Measurements from ENCODE around the gene PTN.

PTN gene

DNA sequence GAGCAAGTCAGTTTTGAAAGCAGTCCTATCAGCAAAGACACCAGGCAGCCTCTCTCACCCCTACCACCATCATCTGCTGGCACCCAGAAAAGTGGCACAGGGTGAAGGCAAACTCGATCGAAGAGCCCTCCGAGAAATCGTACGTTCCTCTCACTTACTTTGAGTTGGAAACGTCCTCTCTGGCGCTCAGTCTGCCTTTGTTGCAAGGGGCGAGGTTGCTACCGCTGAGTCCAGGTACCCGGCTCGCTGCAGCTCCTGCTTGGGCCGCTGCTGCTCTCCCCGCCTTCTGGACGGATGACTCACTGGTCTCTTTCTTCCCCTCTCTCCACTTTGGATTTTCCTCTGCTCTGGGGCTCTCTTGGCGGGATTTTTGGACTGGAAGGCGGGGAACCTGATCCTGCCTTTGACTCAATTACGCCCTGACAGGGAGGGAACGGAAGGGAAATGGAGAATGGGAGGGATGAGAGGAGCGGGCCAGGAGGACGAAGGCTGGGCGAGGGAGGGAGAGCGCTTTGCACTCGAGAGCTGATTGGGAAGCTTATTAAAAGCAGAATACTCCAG is at the start of gene PTN:
Gene PTN (minus strand): TSS at position 453 of the 561 bp plus-strand sequence. CDS start 88,760 bp downstream, outside the sequence.
- Histone ChIP-seq H3K9ac (ENCODE audit: low read length) (peak within 1 kb of the TSS; percentile 54), H3K4me3 (ENCODE audit: low read depth in 1 of 2, low read length in 2 of 2) (peak within 1 kb of the TSS; percentile 43 to 90), H3K9me3 (ENCODE audit: low read length) (no peaks in the 10 kb centered on the region), H3K27me3 (ENCODE audit: control insufficient read depth in 1 of 2, insufficient read depth in 2 of 2, low read length in 2 of 2) (no peaks in the 10 kb centered on the region), H3K27ac (ENCODE audit: low read depth, low read length) (peak within 1 kb of the TSS; percentile 1), H3K36me3 (ENCODE audit: insufficient read depth, low read length) (no peaks in the 10 kb centered on the region), H3K4me1 (ENCODE audit: insufficient read depth, low read length) (no peaks in the 10 kb centered on the region)

GRCh38 chr7:137390076-137390475 is 46.5 kb upstream of the PTN start:
- Histone ChIP-seq H3K27ac (ENCODE audit: low read depth, low read length) (no peak overlapping the region), H3K4me1 (ENCODE audit: insufficient read depth, low read length) (no peaks in the 10 kb centered on the region), H3K4me3 (ENCODE audit: low read depth in 1 of 2, low read length in 2 of 2) (no peak overlapping the region), H3K36me3 (ENCODE audit: insufficient read depth, low read length) (no peaks in the 10 kb centered on the region), H3K9ac (ENCODE audit: low read length) (no peak overlapping the region), H3K9me3 (ENCODE audit: low read length) (no peaks in the 10 kb centered on the region), H3K27me3 (ENCODE audit: control insufficient read depth in 1 of 2, insufficient read depth in 2 of 2, low read length in 2 of 2) (no peaks in the 10 kb centered on the region)

GRCh38 chr7:137388916-137389315 is 45.4 kb upstream of the PTN start:
- Histone ChIP-seq H3K9me3 (ENCODE audit: low read length) (no peaks in the 10 kb centered on the region), H3K27ac (ENCODE audit: low read depth, low read length) (no peak overlapping the region), H3K4me1 (ENCODE audit: insufficient read depth, low read length) (no peaks in the 10 kb centered on the region)

DNA sequence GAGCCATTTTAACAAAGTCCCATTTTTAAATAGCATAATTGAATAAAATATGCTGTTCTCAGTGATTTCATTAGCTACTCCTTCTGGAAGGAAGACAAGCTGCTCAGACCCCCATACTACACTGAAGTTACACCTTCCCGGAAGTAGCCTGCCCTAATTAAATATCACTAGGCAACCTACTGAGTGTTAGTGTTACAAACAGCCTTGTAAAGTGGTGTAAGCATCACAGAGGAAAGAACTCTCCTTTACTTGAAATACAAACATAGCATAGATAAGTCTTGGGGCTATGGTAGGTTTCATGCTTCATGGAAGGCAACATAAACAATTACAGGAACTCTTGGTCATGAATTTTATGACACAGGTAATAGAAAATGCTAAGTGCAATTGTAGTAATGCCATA is 43.4 kb upstream of the PTN start:
- Histone ChIP-seq H3K27me3 (ENCODE audit: control insufficient read depth in 1 of 2, insufficient read depth in 2 of 2, low read length in 2 of 2) (no peaks in the 10 kb centered on the region), H3K9me3 (ENCODE audit: low read length) (no peaks in the 10 kb centered on the region), H3K36me3 (ENCODE audit: insufficient read depth, low read length) (no peaks in the 10 kb centered on the region), H3K27ac (ENCODE audit: low read depth, low read length) (no peak overlapping the region), H3K4me3 (ENCODE audit: low read depth in 1 of 2, low read length in 2 of 2) (no peak overlapping the region), H3K9ac (ENCODE audit: low read length) (no peak overlapping the region), H3K4me1 (ENCODE audit: insufficient read depth, low read length) (no peaks in the 10 kb centered on the region)

More at GRCh38 chr7:137388916-137389315, 45.4 kb upstream of the PTN start:
- no peaks in the 10 kb centered on the region for H3K36me3 ChIP-seq (ENCODE audit: insufficient read depth, low read length)
- no peaks in the 10 kb centered on the region for H3K27me3 ChIP-seq (ENCODE audit: control insufficient read depth in 1 of 2, insufficient read depth in 2 of 2, low read length in 2 of 2)
- no peak overlapping the region for H3K9ac ChIP-seq (ENCODE audit: low read length)
- H3K4me3 ChIP-seq (ENCODE audit: low read depth in 1 of 2, low read length in 2 of 2) = no peak overlapping the region

DNA sequence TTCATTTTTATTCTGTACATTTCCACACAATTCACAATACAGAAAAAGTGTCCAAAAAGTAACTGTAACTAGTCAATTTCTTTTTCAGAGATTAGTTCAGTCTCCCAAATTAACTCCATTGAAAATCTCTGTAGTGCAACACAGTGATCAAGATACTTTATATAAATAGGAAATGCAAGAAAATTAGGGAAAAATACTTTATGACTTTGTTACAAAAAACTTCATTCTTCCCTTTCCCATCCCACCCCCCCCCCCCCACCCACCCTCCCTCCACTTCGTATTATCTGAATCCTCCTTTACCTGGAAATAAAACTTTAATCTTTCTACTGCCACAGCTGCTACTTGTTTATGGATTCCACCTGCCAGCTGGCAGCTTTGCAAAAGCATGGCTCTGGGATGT is 37.5 kb upstream of the PTN start:
- Histone ChIP-seq H3K9ac (ENCODE audit: low read length) (no peak overlapping the region), H3K27me3 (ENCODE audit: control insufficient read depth in 1 of 2, insufficient read depth in 2 of 2, low read length in 2 of 2) (no peaks in the 10 kb centered on the region), H3K36me3 (ENCODE audit: insufficient read depth, low read length) (no peaks in the 10 kb centered on the region), H3K27ac (ENCODE audit: low read depth, low read length) (no peak overlapping the region), H3K4me3 (ENCODE audit: low read depth in 1 of 2, low read length in 2 of 2) (no peak overlapping the region), H3K9me3 (ENCODE audit: low read length) (no peaks in the 10 kb centered on the region), H3K4me1 (ENCODE audit: insufficient read depth, low read length) (no peaks in the 10 kb centered on the region)

DNA sequence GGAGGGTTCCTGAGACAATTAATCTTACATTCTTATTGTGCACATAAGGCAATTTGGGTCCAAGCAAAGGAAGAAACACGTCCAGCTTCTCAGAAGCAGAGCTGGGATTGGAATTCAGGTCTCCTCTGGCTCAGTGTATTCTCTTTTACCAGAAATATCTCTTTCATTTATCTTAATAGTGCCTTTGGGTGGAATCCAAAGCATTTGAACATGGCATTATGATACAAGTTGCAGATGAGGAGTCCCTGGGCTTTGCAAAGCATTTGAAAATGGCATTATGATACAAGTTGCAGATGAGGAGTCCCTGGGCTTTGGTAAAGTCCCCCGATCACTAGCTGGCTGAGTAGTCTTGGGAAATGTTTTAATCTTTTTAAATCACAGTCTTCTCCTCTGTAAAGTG is 30.0 kb upstream of the PTN start:
- Histone ChIP-seq H3K36me3 (ENCODE audit: insufficient read depth, low read length) (no peaks in the 10 kb centered on the region), H3K27ac (ENCODE audit: low read depth, low read length) (no peak overlapping the region), H3K4me1 (ENCODE audit: insufficient read depth, low read length) (no peaks in the 10 kb centered on the region), H3K9me3 (ENCODE audit: low read length) (no peaks in the 10 kb centered on the region), H3K4me3 (ENCODE audit: low read depth in 1 of 2, low read length in 2 of 2) (no peak overlapping the region), H3K27me3 (ENCODE audit: control insufficient read depth in 1 of 2, insufficient read depth in 2 of 2, low read length in 2 of 2) (no peaks in the 10 kb centered on the region), H3K9ac (ENCODE audit: low read length) (no peak overlapping the region)

DNA sequence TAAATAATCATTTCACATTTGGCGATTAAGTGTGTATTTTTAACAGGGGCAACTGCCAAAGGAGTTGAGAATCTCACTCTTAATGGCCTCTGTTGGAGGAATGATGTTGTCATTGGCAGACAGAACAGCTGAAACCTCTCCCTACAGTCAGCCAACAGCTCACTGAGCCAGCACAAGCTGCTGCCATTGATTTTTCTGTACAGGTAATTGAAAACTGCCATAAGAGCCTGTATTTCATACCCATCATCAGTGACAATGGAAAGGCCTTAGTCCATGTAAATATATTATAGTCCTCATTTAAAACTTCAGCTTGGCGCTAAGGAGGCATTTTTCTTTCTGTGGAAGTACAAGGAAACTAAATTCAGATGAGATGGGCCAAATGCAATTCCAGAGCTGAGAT is 28.1 kb upstream of the PTN start:
- no peak overlapping the region for H3K27ac ChIP-seq (ENCODE audit: low read depth, low read length)
- no peak overlapping the region for H3K4me3 ChIP-seq (ENCODE audit: low read depth in 1 of 2, low read length in 2 of 2)
- no peak overlapping the region for H3K9ac ChIP-seq (ENCODE audit: low read length)
- H3K27me3 ChIP-seq (ENCODE audit: control insufficient read depth in 1 of 2, insufficient read depth in 2 of 2, low read length in 2 of 2) = no peaks in the 10 kb centered on the region
- no peaks in the 10 kb centered on the region for H3K4me1 ChIP-seq (ENCODE audit: insufficient read depth, low read length)
- no peaks in the 10 kb centered on the region for H3K9me3 ChIP-seq (ENCODE audit: low read length)
- H3K36me3 ChIP-seq (ENCODE audit: insufficient read depth, low read length) = no peaks in the 10 kb centered on the region

DNA sequence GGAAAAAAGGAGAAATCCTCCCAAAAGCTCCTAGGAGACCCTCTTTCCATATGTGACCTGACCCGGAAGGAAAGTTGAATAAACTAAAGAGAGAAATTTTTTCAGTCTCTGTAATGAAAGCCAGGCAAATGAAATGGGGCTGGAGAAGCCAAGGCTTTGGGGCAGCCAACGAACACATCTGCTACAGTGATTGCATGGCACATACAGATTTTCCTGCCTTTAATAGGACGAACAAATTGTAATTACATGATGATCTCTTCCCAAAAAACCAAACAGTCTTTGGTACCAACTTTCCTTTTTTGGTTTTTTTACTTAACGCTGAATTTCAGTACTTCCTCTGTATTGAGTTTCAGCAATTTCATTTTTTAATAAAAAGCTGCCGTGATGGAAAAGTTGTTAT is 23.5 kb upstream of the PTN start:
- Histone ChIP-seq H3K4me3 (ENCODE audit: low read depth in 1 of 2, low read length in 2 of 2) (no peak overlapping the region), H3K36me3 (ENCODE audit: insufficient read depth, low read length) (no peaks in the 10 kb centered on the region), H3K27ac (ENCODE audit: low read depth, low read length) (no peak overlapping the region), H3K27me3 (ENCODE audit: control insufficient read depth in 1 of 2, insufficient read depth in 2 of 2, low read length in 2 of 2) (no peaks in the 10 kb centered on the region), H3K9ac (ENCODE audit: low read length) (no peak overlapping the region), H3K9me3 (ENCODE audit: low read length) (no peaks in the 10 kb centered on the region), H3K4me1 (ENCODE audit: insufficient read depth, low read length) (no peaks in the 10 kb centered on the region)

- Histone ChIP-seq H3K4me3 (ENCODE audit: low read depth in 1 of 2, low read length in 2 of 2) (no peak overlapping the region), H3K36me3 (ENCODE audit: insufficient read depth, low read length) (no peaks in the 10 kb centered on the region), H3K27me3 (ENCODE audit: control insufficient read depth in 1 of 2, insufficient read depth in 2 of 2, low read length in 2 of 2) (no peaks in the 10 kb centered on the region), H3K27ac (ENCODE audit: low read depth, low read length) (no peak overlapping the region), H3K4me1 (ENCODE audit: insufficient read depth, low read length) (no peaks in the 10 kb centered on the region), H3K9me3 (ENCODE audit: low read length) (no peaks in the 10 kb centered on the region), H3K9ac (ENCODE audit: low read length) (no peak overlapping the region)
These were observed 20.1 kb upstream of the PTN start for GRCh38 chr7:137363683-137364082.

GRCh38 chr7:137360087-137360679 is 16.6 kb upstream of the PTN start:
- H3K27me3 ChIP-seq (ENCODE audit: control insufficient read depth in 1 of 2, insufficient read depth in 2 of 2, low read length in 2 of 2) = no peaks in the 10 kb centered on the region

DNA sequence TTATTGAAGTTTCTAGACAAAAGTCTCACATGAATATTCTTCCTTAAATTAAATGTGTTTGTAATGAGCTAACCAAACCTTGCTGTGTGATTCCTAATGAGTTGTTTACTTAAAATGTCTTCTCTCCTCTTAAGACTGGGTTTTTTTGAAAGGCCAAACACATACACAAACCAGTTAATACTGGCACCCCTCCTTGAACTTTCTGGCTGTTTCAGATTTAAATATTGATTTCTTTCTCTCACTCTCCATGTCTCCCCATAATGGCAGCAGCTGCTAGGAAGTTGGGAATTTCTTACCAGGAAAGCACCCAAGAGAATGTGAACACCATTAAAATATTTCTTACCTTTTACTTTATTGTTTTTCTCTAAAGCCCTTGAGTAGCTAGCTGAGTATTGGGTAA is 11.4 kb upstream of the PTN start:
- no peaks in the 10 kb centered on the region for H3K36me3 ChIP-seq (ENCODE audit: insufficient read depth, low read length)
- no peaks in the 10 kb centered on the region for H3K9me3 ChIP-seq (ENCODE audit: low read length)
- H3K27me3 ChIP-seq (ENCODE audit: control insufficient read depth in 1 of 2, insufficient read depth in 2 of 2, low read length in 2 of 2) = no peaks in the 10 kb centered on the region
- peaks cover 17% of the 10 kb centered on the region for H3K4me1 ChIP-seq (ENCODE audit: insufficient read depth, low read length)
- H3K27ac ChIP-seq (ENCODE audit: low read depth, low read length) = no peak overlapping the region
- H3K9ac ChIP-seq (ENCODE audit: low read length) = no peak overlapping the region
- H3K4me3 ChIP-seq (ENCODE audit: low read depth in 1 of 2, low read length in 2 of 2) = no peak overlapping the region

More at GRCh38 chr7:137360087-137360679, 16.6 kb upstream of the PTN start:
- Histone ChIP-seq H3K27ac (ENCODE audit: low read depth, low read length) (no peak overlapping the region), H3K9ac (ENCODE audit: low read length) (no peak overlapping the region), H3K4me3 (ENCODE audit: low read depth in 1 of 2, low read length in 2 of 2) (no peak overlapping the region), H3K9me3 (ENCODE audit: low read length) (no peaks in the 10 kb centered on the region), H3K36me3 (ENCODE audit: insufficient read depth, low read length) (no peaks in the 10 kb centered on the region), H3K4me1 (ENCODE audit: insufficient read depth, low read length) (no peaks in the 10 kb centered on the region)

DNA sequence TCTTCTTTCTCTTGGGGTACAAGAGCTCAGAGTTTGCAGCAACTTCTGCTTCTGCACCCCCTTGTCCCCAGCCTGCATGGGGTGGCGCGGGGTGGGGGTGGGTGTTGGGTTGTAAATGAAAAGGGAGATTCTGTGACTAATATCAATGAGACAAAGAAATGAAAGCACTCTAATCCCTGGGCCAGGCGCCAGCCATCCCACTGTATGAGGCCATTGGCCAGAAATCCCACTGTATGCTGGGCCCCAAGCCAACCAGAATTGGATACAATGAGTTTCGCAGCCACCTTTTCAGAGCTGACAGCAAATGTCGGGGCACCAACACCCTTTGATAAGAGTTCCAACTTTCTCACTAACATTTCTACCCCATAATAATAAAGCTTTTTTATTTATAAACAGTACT is 10.9 kb upstream of the PTN start:
- Histone ChIP-seq H3K27me3 (ENCODE audit: control insufficient read depth in 1 of 2, insufficient read depth in 2 of 2, low read length in 2 of 2) (no peaks in the 10 kb centered on the region), H3K4me1 (ENCODE audit: insufficient read depth, low read length) (peaks cover 17% of the 10 kb centered on the region), H3K27ac (ENCODE audit: low read depth, low read length) (no peak overlapping the region), H3K9ac (ENCODE audit: low read length) (no peak overlapping the region), H3K9me3 (ENCODE audit: low read length) (no peaks in the 10 kb centered on the region), H3K4me3 (ENCODE audit: low read depth in 1 of 2, low read length in 2 of 2) (no peak overlapping the region), H3K36me3 (ENCODE audit: insufficient read depth, low read length) (no peaks in the 10 kb centered on the region)

Measured in muscle layer of colon (tissue), 2 donors.